Measurements from ENCODE around the gene USF2. TPM values are rescaled to one million over a fixed set of nuclear protein-coding genes. Genes with fewer than 3 reads are reported as not detected.

The USF2 gene
- total and polyA plus RNA-seq, 2 of the 4 experiments (the other 2 are of a cell fraction), result 21.3 to 65.6 TPM

DNA sequence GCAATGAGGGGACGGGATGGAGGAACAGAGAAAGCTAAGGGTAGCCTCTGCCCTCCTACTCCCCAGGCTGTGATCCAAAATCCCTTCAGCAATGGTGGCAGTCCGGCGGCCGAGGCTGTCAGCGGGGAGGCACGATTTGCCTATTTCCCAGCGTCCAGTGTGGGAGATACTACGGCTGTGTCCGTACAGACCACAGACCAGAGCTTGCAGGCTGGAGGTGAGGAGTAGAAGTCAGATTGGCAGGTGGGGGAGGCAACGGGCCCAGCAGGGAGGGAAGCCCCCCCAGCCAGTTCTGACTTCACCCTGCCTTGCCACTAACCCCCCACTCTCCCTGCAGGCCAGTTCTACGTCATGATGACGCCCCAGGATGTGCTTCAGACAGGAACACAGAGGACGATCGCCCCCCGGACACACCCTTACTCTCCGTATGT is 1.6 kb downstream of the USF2 start:
- Histone ChIP-seq H2BK20ac (ENCODE audit: low read depth, low read length) (no peak overlapping the region), H3K4ac (ENCODE audit: low read depth, low read length) (no peak overlapping the region), H4K8ac (ENCODE audit: low read depth in 2 of 2, low read length in 2 of 2) (no peak overlapping the region), H3K23ac (ENCODE audit: low read depth, low read length) (no peak overlapping the region), H3K9ac (ENCODE audit: low read depth, low read length) (no peak overlapping the region), H2BK15ac (ENCODE audit: low read depth, low read length) (no peak overlapping the region), H2BK120ac (ENCODE audit: low read depth, low read length) (no peak overlapping the region), H3K36me3 (ENCODE audit: control insufficient read depth, insufficient read depth, low read length) (peaks cover 40% of the 10 kb centered on the region), H3K4me1 (ENCODE audit: control insufficient read depth, insufficient read depth, low read length) (peaks cover 7% of the 10 kb centered on the region), H4K5ac (ENCODE audit: low read depth, low read length) (no peak overlapping the region), H3K27ac (ENCODE audit: insufficient read depth, low read length) (no peak overlapping the region), H3K56ac (ENCODE audit: extremely low read depth, insufficient read depth, low read length) (no peak overlapping the region), H3K27me3 (ENCODE audit: control insufficient read depth, insufficient read depth, low read length) (no peaks in the 10 kb centered on the region), H2AK5ac (ENCODE audit: low read depth, low read length) (no peak overlapping the region), H3K9me1 (ENCODE audit: insufficient read depth, low read length) (no peaks in the 10 kb centered on the region; the same call in 1 of the 2 replicates), H3K9me3 (ENCODE audit: control insufficient read depth, insufficient read depth, low read length) (no peaks in the 10 kb centered on the region), H4K20me1 (ENCODE audit: insufficient read depth, low read length) (no peaks in the 10 kb centered on the region), H2BK5ac (ENCODE audit: low read depth, low read length, poor library complexity, severe bottlenecking) (no peak overlapping the region), H2AFZ (replicated peaks; ENCODE audit: low read length, poor library complexity) (no peak overlapping the region), H2AK9ac (replicated peaks; ENCODE audit: low read depth, low read length, poor library complexity) (peak overlapping the region; percentile 63), H3K79me1 (ENCODE audit: low read depth in 1 of 2, low read length in 2 of 2) (peaks cover 14 to 45% of the 10 kb centered on the region in 2 experiments), H3K4me3 (ENCODE audit: insufficient read depth, low read depth, low read length) (no peak overlapping the region), H3K18ac (ENCODE audit: low read depth, low read length) (no peak overlapping the region), H3K14ac (replicated peaks; ENCODE audit: low read depth, low read length) (no peak overlapping the region), H3K4me2 (ENCODE audit: low read depth, low read length) (no peak overlapping the region), H4K91ac (ENCODE audit: insufficient read depth, low read depth, low read length) (no peak overlapping the region)
- no TSS peak for BruUV-seq (replicated peaks)
- ChIA-PET POLR2A (ENCODE audit: unreplicated experiment) (no interaction called here), CTCF (interaction anchor here (1.3 kb wide), 1 partner anchor 116 kb away, joined by 3 read pairs; no protein-coding TSS in a partner anchor)
- ATAC-seq (ENCODE audit: low read depth) (no peak), DNase-seq (no peak)
- no peak for TF ChIP-seq SMC3 (IDR thresholded peaks at IDR 0.05; ENCODE audit: low read depth, low read length)
- no peak for TF ChIP-seq RFX5 (IDR thresholded peaks at IDR 0.05; ENCODE audit: low read depth, low read length)
- no peak for TF ChIP-seq MAFK (IDR thresholded peaks at IDR 0.05; ENCODE audit: low read depth, low read length)
- no peak for TF ChIP-seq POLR2A (IDR thresholded peaks at IDR 0.05; ENCODE audit: low read depth, low read length)
- TF ChIP-seq CHD1 (IDR thresholded peaks at IDR 0.05; ENCODE audit: low read depth, low read length), result no peak
- TF ChIP-seq MXI1 (IDR thresholded peaks at IDR 0.05; ENCODE audit: borderline replicate concordance, low read depth, low read length), result no peak
- intact Hi-C loops (cut with micrococcal nuclease) (no loop called here), in situ Hi-C loops (cut with MboI; ENCODE audit: low sequenced_read_pairs) (no loop called here), dilution Hi-C loops (cut with HindIII; ENCODE audit: low sequenced_read_pairs, unreplicated experiment) (no loop called here)
- no CpG with 5 or more reads among the region's 16 CpGs for WGBS, 2 experiments (ENCODE audit: extremely low coverage in 2 of 2, insufficient read length in 1 of 2)

Data from IMR-90 (cell line).